SU-DHL-6 (cell line): ENCODE measurements around the gene RASGRF2.

ENCODE experiments used
- CTCF ChIP-seq: fragments of 200-600 bp; sonication (generic); IDR thresholded peaks from one replicate; pipeline ENCODE4 v1.5.1; 2017; ENCODE audit warnings: antibody characterized with exemption, mild to moderate bottlenecking, low read length, moderate library complexity; ENCODE audit not compliant: insufficient read depth, poor library complexity, severe bottlenecking
- EZH2phosphoT487 ChIP-seq: fragments of 200-600 bp; sonication (generic), shearing (Covaris generic); conservative IDR thresholded peaks from 2 replicates; pipeline ENCODE4 v1.6.1; 2018; ENCODE audit warnings: mild to moderate bottlenecking, antibody characterized with exemption, low read length, moderate library complexity, mixed read lengths

- no peak for TF ChIP-seq CTCF
- no peak for TF ChIP-seq EZH2phosphoT487
Observed at GRCh38 chr5:81007637-81008027, 47.5 kb downstream of the RASGRF2 start.
